ENCODE results near the gene TMEM184A. TPM values are rescaled to one million over a fixed set of nuclear protein-coding genes. Genes with fewer than 3 reads are reported as not detected.
A peak's percentile ranks its signal among the peaks of the same experiment; 100 is the strongest.

Gene TMEM184A
- total and polyA plus RNA-seq, 2 of the 4 experiments (the other 2 are of a cell fraction): 0.36 to 1.9 TPM

DNA sequence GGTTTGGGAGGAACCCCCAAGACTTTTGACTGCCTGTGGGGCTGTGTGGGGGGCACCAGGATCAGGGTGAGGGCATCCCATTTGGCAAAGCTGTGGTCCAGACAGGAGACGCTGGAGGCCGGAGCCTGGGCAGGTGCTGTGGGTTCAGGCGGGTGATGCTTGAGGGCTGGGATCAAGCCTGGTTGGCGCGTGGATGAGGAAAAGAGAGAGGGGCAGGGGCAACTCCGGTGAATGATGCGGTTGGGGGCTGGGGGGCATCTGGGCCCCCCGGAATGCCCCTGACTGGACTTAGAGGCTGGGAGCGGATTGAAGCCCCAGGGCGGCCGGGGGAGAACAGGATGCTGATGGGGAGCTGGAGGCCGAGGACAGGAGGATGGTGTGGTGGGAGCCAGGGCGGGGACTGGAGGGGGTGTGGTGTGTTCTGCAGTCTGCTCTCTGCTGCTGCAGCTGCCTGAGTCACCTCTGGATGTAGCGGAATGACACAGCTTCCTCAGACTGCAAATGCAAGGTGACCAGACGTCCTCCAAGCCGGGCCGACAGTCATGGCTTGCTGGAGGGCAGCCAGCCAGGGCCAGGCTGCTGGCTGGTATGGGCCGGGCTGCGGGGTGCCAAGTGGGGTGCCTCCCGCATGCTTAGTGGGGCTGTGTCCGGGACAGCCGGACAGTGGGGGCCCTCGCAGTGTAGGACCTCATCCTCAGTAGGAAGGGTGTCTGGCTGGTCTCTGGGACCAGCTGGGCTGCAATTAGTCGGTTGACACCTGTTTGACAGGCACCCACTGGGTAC, 22.3 kb downstream of the TMEM184A start (continued):
- TF ChIP-seq RAD21 (IDR thresholded peaks at IDR 0.05; ENCODE audit: low read length): 0 out of 2 replicates have a peak, but pooled peaks have one; percentile 7
- TF ChIP-seq MAZ (IDR thresholded peaks at IDR 0.05; ENCODE audit: borderline replicate concordance, low read depth, low read length): peak; percentile 54; the same call in 1 of the 2 replicates

DNA sequence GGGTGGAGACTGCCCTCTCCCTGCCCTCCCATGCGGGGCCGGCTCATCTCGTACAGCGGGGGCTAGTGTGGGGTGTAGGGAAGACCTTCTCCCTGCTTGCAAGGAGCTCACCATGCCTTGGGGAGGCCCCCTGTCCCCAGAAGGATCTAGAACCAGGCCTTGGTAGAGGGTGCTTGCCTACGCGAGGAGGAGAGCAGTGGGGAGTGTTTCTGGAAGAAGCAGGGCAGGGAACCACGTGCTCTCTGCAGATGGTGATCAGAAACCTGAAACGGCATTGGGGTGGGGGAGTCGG, 22.8 kb downstream of the TMEM184A start:
- in situ Hi-C loops (cut with MboI; ENCODE audit: low sequenced_read_pairs) (no loop called here), dilution Hi-C loops (cut with HindIII; ENCODE audit: low sequenced_read_pairs, unreplicated experiment) (no loop called here), intact Hi-C loops (cut with micrococcal nuclease) (no loop called here)
- peak overlapping the region; percentile 91 for H3K27ac ChIP-seq (ENCODE audit: insufficient read depth, low read length)
- H2AK5ac ChIP-seq (ENCODE audit: low read depth, low read length): peak overlapping the region; percentile 99
- peak overlapping the region; percentile 77 for H3K56ac ChIP-seq (ENCODE audit: extremely low read depth, insufficient read depth, low read length)
- peak overlapping the region; percentile 89 for H3K4ac ChIP-seq (ENCODE audit: low read depth, low read length)
- H3K4me1 ChIP-seq (ENCODE audit: control insufficient read depth, insufficient read depth, low read length): peaks cover 34% of the 10 kb centered on the region
- peaks cover 9% of the 10 kb centered on the region for H3K9me1 ChIP-seq (ENCODE audit: insufficient read depth, low read length)
- peaks cover 0 to 48% of the 10 kb centered on the region in 2 experiments; a peak in 2 of 4 replicates for H3K79me1 ChIP-seq (ENCODE audit: low read depth in 1 of 2, low read length in 2 of 2)
- H3K4me2 ChIP-seq (ENCODE audit: low read depth, low read length): peak overlapping the region; percentile 82
- no TSS peak for BruUV-seq (replicated peaks)
- peak overlapping the region; percentile 74 for H3K18ac ChIP-seq (ENCODE audit: low read depth, low read length)
- peak overlapping the region; percentile 95 for H2BK120ac ChIP-seq (ENCODE audit: low read depth, low read length)
- DNase-seq (no peak), ATAC-seq (ENCODE audit: low read depth) (no peak)
- H3K27me3 ChIP-seq (ENCODE audit: control insufficient read depth, insufficient read depth, low read length): no peaks in the 10 kb centered on the region
- peak overlapping the region; percentile 21 for H3K4me3 ChIP-seq (ENCODE audit: insufficient read depth, low read depth, low read length)
- H2AFZ ChIP-seq (replicated peaks; ENCODE audit: low read length, poor library complexity): peak overlapping the region; percentile 77
- peak overlapping the region; percentile 62 for H4K5ac ChIP-seq (ENCODE audit: low read depth, low read length)
- H3K23ac ChIP-seq (ENCODE audit: low read depth, low read length): peak overlapping the region; percentile 76
- ChIA-PET CTCF (no interaction called here), POLR2A (ENCODE audit: unreplicated experiment) (no interaction called here)
- peak overlapping the region; percentile 63 to 86; a peak in 3 of 4 replicates for H4K8ac ChIP-seq (ENCODE audit: low read depth in 2 of 2, low read length in 2 of 2)
- peak overlapping the region; percentile 85 for H3K14ac ChIP-seq (replicated peaks; ENCODE audit: low read depth, low read length)
- peak overlapping the region; percentile 46; the same call in 1 of the 3 replicates for H2BK15ac ChIP-seq (ENCODE audit: low read depth, low read length)
- H4K20me1 ChIP-seq (ENCODE audit: insufficient read depth, low read length): peaks cover 39% of the 10 kb centered on the region
- peak overlapping the region; percentile 91 for H4K91ac ChIP-seq (ENCODE audit: insufficient read depth, low read depth, low read length)
- no peak for TF ChIP-seq RFX5 (IDR thresholded peaks at IDR 0.05; ENCODE audit: low read depth, low read length)
- TF ChIP-seq, protein P1, sequence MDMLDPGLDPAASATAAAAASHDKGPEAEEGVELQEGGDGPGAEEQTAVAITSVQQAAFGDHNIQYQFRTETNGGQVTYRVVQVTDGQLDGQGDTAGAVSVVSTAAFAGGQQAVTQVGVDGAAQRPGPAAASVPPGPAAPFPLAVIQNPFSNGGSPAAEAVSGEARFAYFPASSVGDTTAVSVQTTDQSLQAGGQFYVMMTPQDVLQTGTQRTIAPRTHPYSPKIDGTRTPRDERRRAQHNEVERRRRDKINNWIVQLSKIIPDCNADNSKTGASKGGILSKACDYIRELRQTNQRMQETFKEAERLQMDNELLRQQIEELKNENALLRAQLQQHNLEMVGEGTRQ (IDR thresholded peaks at IDR 0.05; ENCODE audit: low read depth, low read length): 0 out of 2 replicates have a peak, but pooled peaks have one; percentile 19
- peak overlapping the region; percentile 99 for H2AK9ac ChIP-seq (replicated peaks; ENCODE audit: low read depth, low read length, poor library complexity)
- no peaks in the 10 kb centered on the region for H3K36me3 ChIP-seq (ENCODE audit: control insufficient read depth, insufficient read depth, low read length)
- H3K9me3 ChIP-seq (ENCODE audit: control insufficient read depth, insufficient read depth, low read length): no peaks in the 10 kb centered on the region
- H3K9ac ChIP-seq (ENCODE audit: low read depth, low read length): peak overlapping the region; percentile 31
- H2BK5ac ChIP-seq (ENCODE audit: low read depth, low read length, poor library complexity, severe bottlenecking): peak overlapping the region; percentile 98
- peak overlapping the region; percentile 66 for H2BK20ac ChIP-seq (ENCODE audit: low read depth, low read length)
- WGBS, 2 experiments (ENCODE audit: extremely low coverage in 2 of 2, insufficient read length in 1 of 2): 67% methylated on average over 5 of the region's 9 CpGs; no CpG with 5 or more reads in 1 of the 2 experiments
